ENCODE results near the gene JPH4.
"Not testable (repeated sequence)": the region's sequence is repeated elsewhere in the genome, so short reads cannot be mapped to it uniquely, and the experiment has no call there.

JPH4 gene

GRCh38 chr14:23550131-23550811 is 28.3 kb downstream of the JPH4 start:
- in situ Hi-C loops (cut with MboI; ENCODE audit: low sequenced_read_pairs): loop anchor here (10.0 kb wide), 1 partner anchor 65 kb away; no protein-coding TSS in a partner anchor

- in situ Hi-C loops (cut with MboI; ENCODE audit: low sequenced_read_pairs): no loop called here
These were observed 30.0 kb downstream of the JPH4 start for GRCh38 chr14:23548351-23549318.

- in situ Hi-C loops (cut with MboI; ENCODE audit: low sequenced_read_pairs): no loop called here
These were observed 30.7 kb downstream of the JPH4 start for GRCh38 chr14:23547924-23548323.

- in situ Hi-C loops (cut with MboI; ENCODE audit: low sequenced_read_pairs): no loop called here
These were observed 32.0 kb downstream of the JPH4 start for GRCh38 chr14:23546450-23547035.

GRCh38 chr14:23545740-23546365 is 32.7 kb downstream of the JPH4 start:
- in situ Hi-C loops (cut with MboI; ENCODE audit: low sequenced_read_pairs): no loop called here

- in situ Hi-C loops (cut with MboI; ENCODE audit: low sequenced_read_pairs): no loop called here
These were observed 33.8 kb downstream of the JPH4 start for GRCh38 chr14:23544511-23545447.

- in situ Hi-C loops (cut with MboI; ENCODE audit: low sequenced_read_pairs): no loop called here
These were observed 35.2 kb downstream of the JPH4 start for GRCh38 chr14:23543403-23543802.

GRCh38 chr14:23542261-23542660 is 36.3 kb downstream of the JPH4 start:
- in situ Hi-C loops (cut with MboI; ENCODE audit: low sequenced_read_pairs): no loop called here

- in situ Hi-C loops (cut with MboI; ENCODE audit: low sequenced_read_pairs): no loop called here
These were observed 38.5 kb downstream of the JPH4 start for GRCh38 chr14:23540141-23540469.

- in situ Hi-C loops (cut with MboI; ENCODE audit: low sequenced_read_pairs): no loop called here
These were observed 39.1 kb downstream of the JPH4 start for GRCh38 chr14:23539248-23540140.

GRCh38 chr14:23538785-23539184 is 39.8 kb downstream of the JPH4 start:
- in situ Hi-C loops (cut with MboI; ENCODE audit: low sequenced_read_pairs): no loop called here

- in situ Hi-C loops (cut with MboI; ENCODE audit: low sequenced_read_pairs): no loop called here
These were observed 40.4 kb downstream of the JPH4 start for GRCh38 chr14:23538050-23538718.

- in situ Hi-C loops (cut with MboI; ENCODE audit: low sequenced_read_pairs): no loop called here
These were observed 41.1 kb downstream of the JPH4 start for GRCh38 chr14:23537351-23538049.

- in situ Hi-C loops (cut with MboI; ENCODE audit: low sequenced_read_pairs): not testable (repeated sequence)
These were observed 41.7 kb downstream of the JPH4 start for GRCh38 chr14:23536906-23537305.

- in situ Hi-C loops (cut with MboI; ENCODE audit: low sequenced_read_pairs): no loop called here
These were observed 42.1 kb downstream of the JPH4 start for GRCh38 chr14:23536494-23536893.

- in situ Hi-C loops (cut with MboI; ENCODE audit: low sequenced_read_pairs): no loop called here
These were observed 42.6 kb downstream of the JPH4 start for GRCh38 chr14:23535943-23536342.

GRCh38 chr14:23533652-23534435 is 44.7 kb downstream of the JPH4 start:
- in situ Hi-C loops (cut with MboI; ENCODE audit: low sequenced_read_pairs): no loop called here
